ENCODE data around the gene INPP4B. TPM values are rescaled to one million over a fixed set of nuclear protein-coding genes. Genes with fewer than 3 reads are reported as not detected.
"Not testable (repeated sequence)": the region's sequence is repeated elsewhere in the genome, so short reads cannot be mapped to it uniquely, and the experiment has no call there.

Gene INPP4B
- total RNA-seq, 1 experiment from 2014 or later: 28.3 TPM

DNA sequence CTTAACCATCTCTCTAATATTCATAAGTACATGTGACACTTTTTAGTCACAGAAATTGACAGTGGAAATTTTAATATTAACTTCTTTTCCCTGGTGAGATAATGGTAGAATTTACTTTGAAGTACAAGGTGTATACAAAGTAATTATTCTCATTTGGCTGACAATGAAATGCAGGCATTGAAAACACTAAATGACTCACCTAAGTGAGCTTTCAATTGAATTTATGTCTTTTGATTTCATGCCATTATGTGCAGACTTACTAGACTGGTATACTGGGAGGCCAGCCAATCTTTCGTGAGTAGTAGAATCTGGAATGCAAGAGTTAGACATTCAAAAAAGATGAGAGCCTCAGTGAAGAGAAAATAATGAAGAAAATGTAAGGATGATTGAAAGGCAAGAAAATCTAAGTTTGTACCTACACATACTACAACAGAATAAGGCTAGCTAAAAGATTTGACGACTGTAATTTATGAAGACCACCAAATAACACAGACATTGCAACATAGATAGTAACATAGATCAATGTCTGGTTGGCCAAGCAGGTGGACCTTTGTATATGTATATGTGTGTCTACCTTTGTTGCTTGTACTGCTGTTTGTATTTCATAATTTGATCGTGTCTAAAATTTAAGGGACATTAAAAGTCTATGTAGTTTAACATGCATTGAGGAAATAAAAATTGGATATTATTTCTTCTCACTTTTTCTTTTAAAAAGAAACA is 750.1 kb downstream of the INPP4B start:
- in situ Hi-C loops (cut with HindIII; ENCODE audit: low pct_unique_long_range_greater_than_20kb, low sequenced_read_pairs): no loop called here
- DNase-seq (ENCODE audit: low read depth): peak; percentile 79

DNA sequence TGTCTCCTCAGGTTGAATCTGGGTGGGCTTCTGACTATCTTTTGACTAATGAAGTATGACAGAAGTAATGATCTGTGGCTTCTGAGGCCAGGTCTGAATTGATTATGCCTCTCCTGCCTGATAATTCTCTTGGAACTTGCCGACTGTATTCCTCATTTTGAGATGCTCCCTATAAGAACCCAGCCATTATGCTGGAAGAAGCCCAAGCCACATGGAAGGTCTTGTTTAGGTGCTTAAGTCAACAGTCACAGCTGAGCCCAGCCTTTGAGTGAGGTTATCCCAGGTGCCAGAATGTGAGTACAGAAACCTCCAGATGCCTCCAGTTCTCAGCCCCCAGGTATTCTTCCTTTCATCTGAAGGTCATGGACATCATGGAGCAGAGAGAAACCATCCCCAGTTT is 753.2 kb downstream of the INPP4B start:
- no peak for DNase-seq (ENCODE audit: low read depth)
- in situ Hi-C loops (cut with HindIII; ENCODE audit: low pct_unique_long_range_greater_than_20kb, low sequenced_read_pairs): no loop called here

DNA sequence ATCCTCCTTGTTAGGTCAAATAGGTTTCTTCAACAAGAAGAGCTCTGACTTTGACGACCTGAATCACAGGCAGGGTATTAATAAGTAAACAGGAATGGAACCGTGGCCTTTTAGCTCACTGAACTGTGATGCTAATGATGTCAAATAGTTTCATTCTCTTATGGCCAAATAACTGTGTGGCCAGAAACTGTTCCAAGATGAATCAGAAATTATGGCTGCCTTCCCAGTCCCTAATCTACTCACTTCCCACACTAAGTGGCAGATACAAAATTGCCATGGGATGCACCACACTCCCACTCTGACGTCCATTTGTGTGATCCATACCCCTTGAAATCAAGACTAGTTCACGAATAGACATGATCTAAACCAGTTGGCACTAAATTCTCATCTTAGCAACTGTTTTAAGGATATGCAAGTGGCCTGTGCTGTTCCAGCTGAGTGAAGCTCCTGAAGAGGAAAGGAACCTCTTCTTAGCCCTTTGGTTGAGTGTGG is 754.4 kb downstream of the INPP4B start:
- in situ Hi-C loops (cut with HindIII; ENCODE audit: low pct_unique_long_range_greater_than_20kb, low sequenced_read_pairs): no loop called here
- DNase-seq (ENCODE audit: low read depth): peak; percentile 95

DNA sequence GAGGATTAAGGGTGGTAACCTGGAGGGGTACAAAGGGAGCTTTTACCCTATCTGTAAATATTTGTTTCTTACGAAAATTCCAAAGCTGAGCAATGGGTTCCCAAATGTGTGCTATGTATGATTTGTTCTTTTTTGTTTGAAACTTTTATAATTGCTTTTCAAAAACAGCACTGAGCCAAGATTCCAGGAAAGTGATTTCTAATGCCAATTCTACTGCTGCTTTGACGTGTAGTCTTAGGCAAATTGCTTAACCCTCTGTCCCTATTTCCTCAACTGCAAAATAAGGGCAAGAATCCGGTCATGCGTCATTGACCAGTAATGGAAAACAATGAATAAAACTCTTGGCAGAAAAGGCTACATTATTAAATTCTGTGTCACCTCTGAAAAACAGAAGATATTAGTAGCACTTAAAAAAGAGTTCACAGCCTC is 755.0 kb downstream of the INPP4B start:
- peak; percentile 94 for DNase-seq (ENCODE audit: low read depth)
- in situ Hi-C loops (cut with HindIII; ENCODE audit: low pct_unique_long_range_greater_than_20kb, low sequenced_read_pairs): no loop called here

- DNase-seq (ENCODE audit: low read depth): no peak
- in situ Hi-C loops (cut with HindIII; ENCODE audit: low pct_unique_long_range_greater_than_20kb, low sequenced_read_pairs): no loop called here
Observed at GRCh38 chr4:142088906-142089305, 757.2 kb downstream of the INPP4B start.

- in situ Hi-C loops (cut with HindIII; ENCODE audit: low pct_unique_long_range_greater_than_20kb, low sequenced_read_pairs): no loop called here
- no peak for DNase-seq (ENCODE audit: low read depth)
Observed at GRCh38 chr4:142085513-142086292, 760.4 kb downstream of the INPP4B start.

GRCh38 chr4:142083264-142083663 is 762.8 kb downstream of the INPP4B start:
- DNase-seq (ENCODE audit: low read depth): no peak
- in situ Hi-C loops (cut with HindIII; ENCODE audit: low pct_unique_long_range_greater_than_20kb, low sequenced_read_pairs): no loop called here

DNA sequence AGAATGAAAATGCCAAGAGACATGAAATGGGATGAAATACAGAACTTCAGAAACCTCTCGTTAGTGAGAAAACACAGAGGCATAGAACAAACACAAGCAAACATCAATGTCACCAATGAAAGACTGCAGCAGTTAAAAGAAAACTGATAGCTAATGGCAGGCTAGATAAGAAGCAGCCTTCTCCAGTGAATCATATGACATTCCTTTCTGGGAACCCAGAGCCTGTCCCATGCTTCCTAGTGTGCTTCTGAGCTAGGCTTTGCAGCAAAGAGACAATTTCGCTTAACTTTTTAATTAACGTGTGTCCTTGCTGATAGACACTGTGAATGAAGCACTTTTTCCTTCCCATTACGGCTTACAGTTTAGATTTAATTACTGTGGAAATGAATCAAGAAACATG is 765.1 kb downstream of the INPP4B start:
- no peak for DNase-seq (ENCODE audit: low read depth)
- in situ Hi-C loops (cut with HindIII; ENCODE audit: low pct_unique_long_range_greater_than_20kb, low sequenced_read_pairs): no loop called here

DNA sequence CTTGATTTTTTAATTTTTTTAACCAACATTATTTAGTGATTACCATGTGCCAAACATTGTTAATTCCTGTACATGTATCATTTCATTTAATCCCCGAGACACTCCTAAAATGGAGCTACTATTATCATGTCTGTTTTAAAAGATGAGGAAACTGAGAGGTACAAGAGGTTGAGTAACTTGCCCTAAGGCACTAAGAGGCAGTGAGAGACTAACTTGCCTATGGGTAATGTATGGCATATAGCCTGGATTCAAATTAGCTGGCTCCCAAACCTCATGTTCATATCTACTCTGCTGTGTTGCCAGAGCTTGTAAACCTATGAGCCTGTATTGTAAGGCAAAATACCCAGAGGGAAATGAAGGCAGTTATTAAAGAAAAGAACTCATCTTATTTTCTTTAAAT is 766.1 kb downstream of the INPP4B start:
- in situ Hi-C loops (cut with HindIII; ENCODE audit: low pct_unique_long_range_greater_than_20kb, low sequenced_read_pairs): no loop called here
- no peak for DNase-seq (ENCODE audit: low read depth)

GRCh38 chr4:142077048-142077447 is 769.1 kb downstream of the INPP4B start:
- in situ Hi-C loops (cut with HindIII; ENCODE audit: low pct_unique_long_range_greater_than_20kb, low sequenced_read_pairs): no loop called here
- no peak for DNase-seq (ENCODE audit: low read depth)

GRCh38 chr4:142068304-142068703 is 777.8 kb downstream of the INPP4B start:
- DNase-seq (ENCODE audit: low read depth); in situ Hi-C loops (cut with HindIII; ENCODE audit: low pct_unique_long_range_greater_than_20kb, low sequenced_read_pairs): not testable (repeated sequence)

GRCh38 chr4:142066562-142066961 is 779.5 kb downstream of the INPP4B start:
- in situ Hi-C loops (cut with HindIII; ENCODE audit: low pct_unique_long_range_greater_than_20kb, low sequenced_read_pairs); DNase-seq (ENCODE audit: low read depth): not testable (repeated sequence)

DNA sequence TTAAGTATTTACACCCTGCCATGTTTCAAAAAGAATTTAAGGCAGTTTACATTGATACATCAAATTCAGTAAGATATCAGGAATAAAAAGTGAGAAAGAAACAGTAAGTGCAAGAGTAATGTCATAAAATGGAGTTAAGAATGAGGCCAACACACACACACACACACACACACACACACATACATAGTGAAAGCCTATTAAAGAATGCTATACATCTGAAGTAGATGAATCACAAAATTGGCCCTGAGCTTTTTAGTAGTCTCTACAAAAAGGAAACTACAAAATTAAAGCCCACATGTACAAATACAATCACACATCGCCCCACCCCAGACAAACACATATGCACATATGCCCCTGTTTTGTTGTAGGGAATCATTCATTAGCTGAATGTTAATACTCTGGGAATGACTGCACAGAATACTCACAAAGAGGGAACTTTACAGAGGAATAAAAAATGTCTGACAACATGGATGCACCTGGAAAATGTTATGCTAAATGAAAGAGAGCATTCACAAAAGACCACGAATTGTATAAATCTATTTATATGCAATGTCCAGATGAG is 780.9 kb downstream of the INPP4B start:
- in situ Hi-C loops (cut with HindIII; ENCODE audit: low pct_unique_long_range_greater_than_20kb, low sequenced_read_pairs): no loop called here
- DNase-seq (ENCODE audit: low read depth): no peak

DNA sequence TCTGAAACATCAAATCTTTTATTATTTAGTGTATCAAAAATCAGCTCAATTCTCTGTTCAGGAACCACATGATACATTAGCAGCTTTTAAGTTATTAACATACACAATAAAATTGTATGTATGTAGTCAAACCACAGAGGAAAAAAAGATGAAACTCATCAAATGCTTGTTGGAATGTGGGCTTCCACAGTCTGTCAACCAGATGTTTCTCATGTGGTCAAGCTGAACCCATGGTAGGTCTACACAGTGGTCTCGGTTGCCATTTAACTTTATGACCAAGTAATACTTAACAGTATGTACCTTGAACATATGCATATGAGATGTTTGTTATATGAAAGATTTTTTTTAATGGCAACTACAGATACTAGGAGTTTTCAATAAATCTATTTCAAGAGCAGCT is 781.9 kb downstream of the INPP4B start:
- DNase-seq (ENCODE audit: low read depth): no peak

GRCh38 chr4:142045996-142046395 is 800.1 kb downstream of the INPP4B start:
- in situ Hi-C loops (cut with HindIII; ENCODE audit: low pct_unique_long_range_greater_than_20kb, low sequenced_read_pairs): no loop called here
- no peak for DNase-seq (ENCODE audit: low read depth)

More for the DNA sequence above, 781.9 kb downstream of the INPP4B start:
- in situ Hi-C loops (cut with HindIII; ENCODE audit: low pct_unique_long_range_greater_than_20kb, low sequenced_read_pairs): no loop called here

- in situ Hi-C loops (cut with HindIII; ENCODE audit: low pct_unique_long_range_greater_than_20kb, low sequenced_read_pairs): no loop called here
- DNase-seq (ENCODE audit: low read depth): no peak
Observed at GRCh38 chr4:142044271-142044670, 801.8 kb downstream of the INPP4B start.

GRCh38 chr4:142043509-142043908 is 802.6 kb downstream of the INPP4B start:
- in situ Hi-C loops (cut with HindIII; ENCODE audit: low pct_unique_long_range_greater_than_20kb, low sequenced_read_pairs): no loop called here
- DNase-seq (ENCODE audit: low read depth): no peak

- DNase-seq (ENCODE audit: low read depth): no peak
- in situ Hi-C loops (cut with HindIII; ENCODE audit: low pct_unique_long_range_greater_than_20kb, low sequenced_read_pairs): no loop called here
Observed at GRCh38 chr4:142041788-142042187, 804.3 kb downstream of the INPP4B start.

DNA sequence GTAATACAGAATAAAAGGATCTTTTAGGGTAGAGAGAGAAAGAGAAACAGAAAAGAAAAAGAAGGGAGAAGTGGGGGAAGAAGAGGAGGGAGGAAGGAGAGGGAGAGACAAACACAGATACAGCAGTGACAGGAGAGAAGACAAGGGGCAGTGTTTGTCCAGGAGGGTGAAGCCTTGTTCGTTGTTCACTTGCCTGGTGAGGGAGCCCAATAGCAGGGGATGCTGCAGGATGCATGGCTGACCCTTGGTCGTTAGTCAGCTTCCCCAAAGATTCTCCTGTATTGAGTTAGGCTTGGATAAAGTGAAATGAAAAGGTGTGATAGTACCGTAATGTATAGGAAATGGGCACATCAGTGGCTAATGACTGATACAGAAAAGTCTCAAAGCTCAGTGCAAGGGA is 806.1 kb downstream of the INPP4B start:
- DNase-seq (ENCODE audit: low read depth): no peak
- in situ Hi-C loops (cut with HindIII; ENCODE audit: low pct_unique_long_range_greater_than_20kb, low sequenced_read_pairs): no loop called here

All from Caki2 (cell line).